ENCODE results near the gene PSMC6.
A peak's percentile ranks its signal among the peaks of the same experiment; 100 is the strongest.

PSMC6 gene

GRCh38 chr14:52706724-52707706, at the start of gene PSMC6:
PSMC6 (plus strand) TSS chr14:52707200; CDS start chr14:52707220, 20 bp downstream.
- DNase-seq = peak; percentile 92

GRCh38 chr14:52660325-52660724, 46.7 kb upstream of the PSMC6 start:
- no peak for DNase-seq

- DNase-seq = no peak
Observed at GRCh38 chr14:52660832-52661231, 46.2 kb upstream of the PSMC6 start.

GRCh38 chr14:52661314-52661713, 45.7 kb upstream of the PSMC6 start:
- DNase-seq = no peak

- DNase-seq = no peak
Observed at GRCh38 chr14:52663850-52664249, 43.1 kb upstream of the PSMC6 start.

- no peak for DNase-seq
Observed at GRCh38 chr14:52678591-52678990, 28.4 kb upstream of the PSMC6 start.

- DNase-seq = no peak
Observed at GRCh38 chr14:52683985-52684520, 22.9 kb upstream of the PSMC6 start.

GRCh38 chr14:52686176-52686575, 20.8 kb upstream of the PSMC6 start:
- no peak for DNase-seq

- DNase-seq = no peak
Observed at GRCh38 chr14:52690983-52691760, 15.8 kb upstream of the PSMC6 start.

- DNase-seq = peak; percentile 14
Observed at GRCh38 chr14:52692248-52692962, 14.6 kb upstream of the PSMC6 start.

GRCh38 chr14:52693036-52693435, 14.0 kb upstream of the PSMC6 start:
- no peak for DNase-seq

- DNase-seq = no peak
Observed at GRCh38 chr14:52693532-52693931, 13.5 kb upstream of the PSMC6 start.

GRCh38 chr14:52694761-52695480, 12.1 kb upstream of the PSMC6 start:
- DNase-seq = peak; percentile 53

GRCh38 chr14:52695481-52696091, 11.4 kb upstream of the PSMC6 start, which contains the start of gene ERO1A:
ERO1A (minus strand) TSS chr14:52695558; CDS start chr14:52695481, 77 bp downstream.
- peak; percentile 67 for DNase-seq

GRCh38 chr14:52700701-52701172, 6.3 kb upstream of the PSMC6 start:
- no peak for DNase-seq

GRCh38 chr14:52701223-52701622, 5.8 kb upstream of the PSMC6 start:
- no peak for DNase-seq

- peak; percentile 20 for DNase-seq
Observed at GRCh38 chr14:52703225-52703624, 3.8 kb upstream of the PSMC6 start.

- no peak for DNase-seq
Observed at GRCh38 chr14:52703664-52704063, 3.3 kb upstream of the PSMC6 start.

GRCh38 chr14:52706286-52706685, 714 bp upstream of the PSMC6 start:
- peak; percentile 20 for DNase-seq

GRCh38 chr14:52711666-52712065, 4.7 kb downstream of the PSMC6 start:
- DNase-seq = no peak

- no peak for DNase-seq
Observed at GRCh38 chr14:52716155-52716554, 9.2 kb downstream of the PSMC6 start.

All from CD4-positive, alpha-beta T cell treated with Interferon gamma for 1 hour (primary cell).